Measurements from ENCODE around the gene CALN1. TPM values are rescaled to one million over a fixed set of nuclear protein-coding genes. Genes with fewer than 3 reads are reported as not detected.

The CALN1 gene
- total and polyA plus RNA-seq, 2 of the 8 experiments (the other 6 are each of a cell fraction or from before 2014, with no cell fraction given): 6.4 to 15.2 TPM

GRCh38 chr7:72063330-72063729, 348.8 kb downstream of the CALN1 start (continued):
- TF ChIP-seq SP1 (IDR thresholded peaks at IDR 0.05; ENCODE audit: low read depth, low read length): no peak
- TF ChIP-seq CHD1 (IDR thresholded peaks at IDR 0.05; ENCODE audit: low read depth, low read length): no peak

Data from H1 (cell line).